Lower leg skin (tissue), 3 donors: ENCODE results near the gene CCDC47.

ENCODE experiments used
- POLR2A ChIP-seq, 2 donors: fragments of 450-650 bp; IDR thresholded peaks; one replicate each; pipeline ENCODE4 v1.6.1; 2016 to 2017; ENCODE audit warnings: antibody characterized with exemption in 2 of 2, mild to moderate bottlenecking in 1 of 2, moderate library complexity in 1 of 2
- TF ChIP-seq, protein P1 (sequence below), 3 donors: fragments of 450-650 bp; IDR thresholded peaks; one replicate each; pipeline ENCODE4 v1.5.1; 2016; ENCODE audit warnings: antibody characterized with exemption in 3 of 3, mild to moderate bottlenecking in 3 of 3, moderate library complexity in 2 of 3

DNA sequence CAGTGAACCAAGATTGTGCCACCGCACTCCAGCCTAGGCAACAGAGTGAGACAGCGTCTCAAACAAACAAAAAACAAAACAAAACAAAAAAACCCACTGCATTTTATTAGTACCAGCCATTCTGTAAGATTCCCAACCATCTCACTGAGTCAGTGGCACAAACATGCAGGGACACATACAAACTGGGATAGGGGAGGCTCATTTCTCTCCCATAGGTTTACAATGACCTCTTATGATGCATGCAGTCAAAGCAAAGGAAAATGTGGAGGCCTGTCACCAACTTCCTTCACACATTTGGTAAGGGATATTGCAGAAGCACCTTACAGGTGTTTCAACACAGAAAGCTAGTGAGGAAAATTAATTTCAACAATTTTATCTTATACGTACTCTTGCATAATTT, 19.4 kb downstream of the CCDC47 start:
- TF ChIP-seq, protein P1, sequence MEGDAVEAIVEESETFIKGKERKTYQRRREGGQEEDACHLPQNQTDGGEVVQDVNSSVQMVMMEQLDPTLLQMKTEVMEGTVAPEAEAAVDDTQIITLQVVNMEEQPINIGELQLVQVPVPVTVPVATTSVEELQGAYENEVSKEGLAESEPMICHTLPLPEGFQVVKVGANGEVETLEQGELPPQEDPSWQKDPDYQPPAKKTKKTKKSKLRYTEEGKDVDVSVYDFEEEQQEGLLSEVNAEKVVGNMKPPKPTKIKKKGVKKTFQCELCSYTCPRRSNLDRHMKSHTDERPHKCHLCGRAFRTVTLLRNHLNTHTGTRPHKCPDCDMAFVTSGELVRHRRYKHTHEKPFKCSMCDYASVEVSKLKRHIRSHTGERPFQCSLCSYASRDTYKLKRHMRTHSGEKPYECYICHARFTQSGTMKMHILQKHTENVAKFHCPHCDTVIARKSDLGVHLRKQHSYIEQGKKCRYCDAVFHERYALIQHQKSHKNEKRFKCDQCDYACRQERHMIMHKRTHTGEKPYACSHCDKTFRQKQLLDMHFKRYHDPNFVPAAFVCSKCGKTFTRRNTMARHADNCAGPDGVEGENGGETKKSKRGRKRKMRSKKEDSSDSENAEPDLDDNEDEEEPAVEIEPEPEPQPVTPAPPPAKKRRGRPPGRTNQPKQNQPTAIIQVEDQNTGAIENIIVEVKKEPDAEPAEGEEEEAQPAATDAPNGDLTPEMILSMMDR (IDR thresholded peaks at IDR 0.05): no peak
- no peak for TF ChIP-seq POLR2A (IDR thresholded peaks at IDR 0.05)
